BJ (cell line): ENCODE measurements around the gene RASD1. TPM values are rescaled to one million over a fixed set of nuclear protein-coding genes. Genes with fewer than 3 reads are reported as not detected.

ENCODE experiments used
- CTCF ChIA-PET: fragments of 350-600 bp; formaldehyde crosslinking; extraction: SDS; loops from one replicate; lab custom pipeline; 2021; ENCODE audit warnings: antibody characterized with exemption, inconsistent platforms; lab: Yijun Ruan, JAX
- POLR2A ChIA-PET: fragments of 300-600 bp; sonication (Branson Sonifier 250); formaldehyde crosslinking; extraction: SDS; loops from one replicate; lab custom pipeline; 2021; ENCODE audit warnings: antibody characterized with exemption; lab: Charles Lee
- DNase-seq: peaks from one replicate; pipeline ENCODE4 v3.0.0-alpha.2; 2011; ENCODE audit warnings: low read depth
- H3K27me3 ChIP-seq: 2 replicates; pipeline ENCODE4 v1.6.0; 2011; ENCODE audit warnings: low read length; ENCODE audit not compliant: control insufficient read depth, insufficient read depth
- H3K36me3 ChIP-seq: 2 replicates; pipeline ENCODE4 v1.5.1; 2011; ENCODE audit warnings: low read length; ENCODE audit not compliant: control insufficient read depth, insufficient read depth
- H3K4me3 ChIP-seq: 2 replicates; pipeline ENCODE4 v1.5.1; 2011; ENCODE audit warnings: low read depth, mild to moderate bottlenecking, control low read depth, low read length
- polyA plus RNA-seq: library from polyadenylated mRNA; depleted of rRNA; stranded (reverse); fragments of >200 nt; gene quantifications from 2 replicates; pipeline ENCODE4 v1.2.3, GENCODE V29; 2011; rRNA removed
- small RNA-seq: library from RNA; depleted of rRNA; stranded (forward); fragments of <200 nt; gene quantifications from one replicate; pipeline ENCODE3, GENCODE V24; 2012; ENCODE audit warnings: low replicate concordance, low read depth; ENCODE audit not compliant: insufficient read length
- TF ChIP-seq, protein P1 (sequence below): IDR thresholded peaks from 2 replicates; pipeline ENCODE4 v1.5.1; 2011; ENCODE audit warnings: low read depth, mild to moderate bottlenecking, control low read depth, inconsistent platforms, low read length, moderate library complexity; ENCODE audit not compliant: insufficient read depth

The RASD1 gene
- polyA plus RNA-seq, 1 experiment, result 0.90 TPM

GRCh38 chr17:17445296-17445924, 50.8 kb downstream of the RASD1 start:
- no peaks in the 10 kb centered on the region for H3K27me3 ChIP-seq
- H3K36me3 ChIP-seq, result no peaks in the 10 kb centered on the region
- DNase-seq, result no peak
- TF ChIP-seq, protein P1, sequence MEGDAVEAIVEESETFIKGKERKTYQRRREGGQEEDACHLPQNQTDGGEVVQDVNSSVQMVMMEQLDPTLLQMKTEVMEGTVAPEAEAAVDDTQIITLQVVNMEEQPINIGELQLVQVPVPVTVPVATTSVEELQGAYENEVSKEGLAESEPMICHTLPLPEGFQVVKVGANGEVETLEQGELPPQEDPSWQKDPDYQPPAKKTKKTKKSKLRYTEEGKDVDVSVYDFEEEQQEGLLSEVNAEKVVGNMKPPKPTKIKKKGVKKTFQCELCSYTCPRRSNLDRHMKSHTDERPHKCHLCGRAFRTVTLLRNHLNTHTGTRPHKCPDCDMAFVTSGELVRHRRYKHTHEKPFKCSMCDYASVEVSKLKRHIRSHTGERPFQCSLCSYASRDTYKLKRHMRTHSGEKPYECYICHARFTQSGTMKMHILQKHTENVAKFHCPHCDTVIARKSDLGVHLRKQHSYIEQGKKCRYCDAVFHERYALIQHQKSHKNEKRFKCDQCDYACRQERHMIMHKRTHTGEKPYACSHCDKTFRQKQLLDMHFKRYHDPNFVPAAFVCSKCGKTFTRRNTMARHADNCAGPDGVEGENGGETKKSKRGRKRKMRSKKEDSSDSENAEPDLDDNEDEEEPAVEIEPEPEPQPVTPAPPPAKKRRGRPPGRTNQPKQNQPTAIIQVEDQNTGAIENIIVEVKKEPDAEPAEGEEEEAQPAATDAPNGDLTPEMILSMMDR, result no peak
- CTCF ChIA-PET, result interaction anchor here (1.2 to 1.6 kb wide), 2 partner anchors 51 to 191 kb away, joined by 3 to 6 read pairs; partner anchors contain the start of gene RASD1
- no peak overlapping the region for H3K4me3 ChIP-seq
- POLR2A ChIA-PET, result no interaction called here

Small RNA genes within 50 kb of the gene (small RNA-seq; reads per million reads assigned to genes)
- not detected for gene RF00019

Other genes with a start within 250 kb of the RASD1 start
- gene COPS3, start 215.1 kb downstream of the RASD1 start, polyA plus RNA-seq, result 73.3 and 97.2 TPM in 2 replicates
- 0.93 and 1.2 TPM in 2 replicates for gene NT5M, start 193.0 kb downstream of the RASD1 start, polyA plus RNA-seq
- gene MED9, start 19.4 kb downstream of the RASD1 start, polyA plus RNA-seq, result 10.6 and 11.7 TPM in 2 replicates
- gene PEMT, start 95.3 kb upstream of the RASD1 start, polyA plus RNA-seq, result 29.8 and 50.7 TPM in 2 replicates
- gene RAI1, start 185.1 kb upstream of the RASD1 start, polyA plus RNA-seq, result 2.1 and 2.4 TPM in 2 replicates